Measurements from ENCODE around the gene GCNA.
"Not testable (repeated sequence)": the region's sequence is repeated elsewhere in the genome, so short reads cannot be mapped to it uniquely, and the experiment has no call there.

Gene GCNA

DNA sequence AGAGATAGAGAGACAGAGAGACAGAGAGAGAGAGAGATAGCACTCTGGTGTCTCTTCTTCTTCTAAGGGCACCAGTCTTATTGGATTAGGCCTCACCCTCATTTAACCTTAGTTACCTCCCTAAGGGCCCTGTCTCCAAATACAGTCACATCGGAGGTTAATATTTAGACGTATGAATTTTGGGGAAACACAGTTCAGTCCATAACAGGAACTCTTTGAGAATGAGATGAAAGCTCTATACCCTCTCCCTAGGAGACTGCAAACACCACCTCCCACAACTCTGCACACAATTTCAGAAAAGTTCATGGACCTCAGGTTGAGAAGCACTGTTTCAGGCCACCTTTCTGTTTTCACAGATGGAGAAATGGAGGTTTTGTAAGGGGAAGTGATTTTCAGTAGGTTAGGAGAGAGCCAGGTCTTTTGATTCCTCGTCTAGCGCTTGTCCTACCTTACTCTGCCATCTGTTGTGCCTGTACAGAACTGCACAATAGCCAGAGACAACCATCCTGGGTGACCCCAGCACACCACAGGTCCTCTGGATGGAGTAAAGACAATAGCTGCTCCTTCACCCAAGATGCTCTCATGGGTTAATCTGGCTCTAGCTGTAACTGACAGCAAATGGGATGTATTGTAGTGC lies 72.2 kb downstream of the GCNA start:
- peak; percentile 65 for DNase-seq

- peak; percentile 64 for DNase-seq
Measured at GRCh38 chrX:71652405-71652804, 74.2 kb downstream of the GCNA start.

- no peak for DNase-seq
Measured at GRCh38 chrX:71653344-71653743, 75.1 kb downstream of the GCNA start.

GRCh38 chrX:71657267-71657666 lies 79.0 kb downstream of the GCNA start:
- no peak for DNase-seq

GRCh38 chrX:71659342-71659741 lies 81.1 kb downstream of the GCNA start:
- DNase-seq, result no peak

DNA sequence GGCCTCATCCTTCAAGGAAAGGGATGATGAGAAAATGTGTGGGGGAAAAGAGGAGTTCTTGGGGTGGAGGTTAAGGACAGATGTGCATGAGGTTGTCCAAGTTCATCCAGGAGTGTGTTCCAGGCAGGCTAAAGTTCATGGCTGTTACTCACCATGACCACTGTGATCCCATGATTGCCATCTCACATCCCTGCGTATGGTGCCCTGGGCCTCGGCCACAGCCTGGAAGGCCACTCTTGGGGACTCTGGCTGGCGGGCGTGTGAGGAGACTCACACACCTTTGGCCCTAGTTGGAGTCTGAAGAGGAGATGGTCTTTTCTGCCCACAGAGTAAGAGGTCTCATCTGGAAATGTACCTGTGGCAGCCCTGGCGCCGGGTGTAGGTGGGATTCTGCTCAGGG lies 81.7 kb downstream of the GCNA start:
- DNase-seq, result no peak

DNA sequence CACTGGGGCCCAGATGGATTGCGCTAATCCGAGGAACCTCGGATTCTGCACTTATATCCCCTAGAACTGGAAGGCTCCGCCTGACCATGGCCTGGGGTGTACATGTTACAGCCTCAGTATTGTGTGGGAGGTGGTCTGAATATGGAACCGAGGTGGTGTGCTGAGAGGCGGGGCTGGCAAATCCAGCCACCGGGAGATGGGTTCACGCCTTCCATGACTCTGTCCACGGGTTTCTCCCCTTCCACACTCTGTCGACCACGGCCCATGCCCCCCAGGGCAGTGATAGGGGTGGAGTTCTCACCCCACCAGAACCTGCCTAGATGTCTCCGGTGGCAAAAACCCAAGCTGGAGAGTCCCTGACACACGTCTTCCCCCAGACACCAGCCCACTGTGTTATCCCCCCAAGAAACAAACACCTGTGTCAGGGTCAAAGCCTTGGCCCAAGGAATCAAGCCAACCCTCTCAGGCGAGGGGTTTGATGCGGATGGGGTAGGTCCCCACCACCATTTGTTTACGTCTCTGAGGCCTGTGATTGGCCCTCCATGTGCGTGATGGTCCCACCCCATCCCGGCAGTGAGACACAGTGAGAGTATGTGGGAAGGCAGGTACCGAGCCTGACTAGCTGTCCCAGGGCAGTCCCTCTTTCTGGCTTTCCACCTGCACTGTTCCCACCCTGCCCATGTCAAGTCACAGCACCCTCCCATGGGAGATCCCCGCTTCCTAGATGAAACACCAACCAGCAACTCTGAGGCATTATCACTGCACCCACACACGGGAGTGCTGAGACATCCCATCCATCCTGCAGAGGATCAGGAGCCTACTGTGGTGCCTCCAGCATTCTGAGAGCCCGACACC lies 82.6 kb downstream of the GCNA start:
- DNase-seq, result no peak

GRCh38 chrX:71661919-71662318 lies 83.7 kb downstream of the GCNA start:
- DNase-seq, result no peak

- not testable (repeated sequence) for DNase-seq
Measured at GRCh38 chrX:71662654-71663053, 84.4 kb downstream of the GCNA start.
